Mucosa of descending colon (tissue), 3 donors: ENCODE results near the gene GAK. TPM values are rescaled to one million over a fixed set of nuclear protein-coding genes. Genes with fewer than 3 reads are reported as not detected.
A peak's percentile ranks its signal among the peaks of the same experiment; 100 is the strongest.

Source experiments
- ATAC-seq: fragments of 200-7000 bp; cut with Tn5 transposase; one replicate; pipeline ENCODE4 v1.9.1; 2020; ENCODE audit warnings: mild to moderate bottlenecking, moderate library complexity
- DNase-seq, 3 donors: peaks; one replicate each; pipeline ENCODE4 v3.0.0-alpha.2; 2020
- H3K36me3 ChIP-seq: fragments of 200-600 bp; one replicate; pipeline ENCODE4 v1.8.0; 2021; ENCODE audit warnings: low read depth, mild to moderate bottlenecking
- H3K4me1 ChIP-seq: fragments of 200-600 bp; one replicate; pipeline ENCODE4 v1.8.0; 2021; ENCODE audit warnings: low read depth, mild to moderate bottlenecking
- H3K4me3 ChIP-seq: fragments of 200-600 bp; one replicate; pipeline ENCODE4 v1.8.0; 2021; ENCODE audit warnings: mild to moderate bottlenecking
- H3K9me3 ChIP-seq: fragments of 200-600 bp; one replicate; pipeline ENCODE4 v1.8.0; 2021; ENCODE audit warnings: mild to moderate bottlenecking
- CTCF ChIP-seq: fragments of 200-600 bp; IDR thresholded peaks from one replicate; pipeline ENCODE4 v1.8.0; 2022; ENCODE audit warnings: antibody characterized with exemption, mild to moderate bottlenecking
- intact Hi-C, 2 donors: fragments of 100-400 bp; cut with DNase I in 1 of 2; cut with micrococcal nuclease in 1 of 2; formaldehyde crosslinking; loops; one replicate each; pipeline versions ENCODE4 v1.11.0 to v1.11.1; 2022; cut with DNase I, micrococcal nuclease
- total RNA-seq, 3 donors: library from RNA; stranded (reverse); fragmentation: NEBNext Ultra II Directional in 2 of 3; extraction: Animal tissue kit (Norgen Biotek cat#: 25700) in 2 of 3; gene quantifications; one replicate each; pipeline versions ENCODE4 v1.2.1 to v1.2.4, GENCODE V29; 2021 to 2023
- donor health status: DM: no; HTN: no; CAD: no; lungs with moderate emphysema.
- donor health status: DM: no; HTN: no; CAD: no.
- donor health status: DM: no; HTN: yes; CAD: no.

GAK gene
- total RNA-seq, 3 donors from 2014 or later = 155 to 259 (median 244) TPM

- intact Hi-C loops = no loop called here
- Histone ChIP-seq H3K4me1 (no peaks in the 10 kb centered on the region), H3K9me3 (no peaks in the 10 kb centered on the region), H3K36me3 (peaks cover 36% of the 10 kb centered on the region), H3K4me3 (no peak overlapping the region)
- DNase-seq = peak in 1 of 3 donors; percentile 28
- no peak for TF ChIP-seq CTCF
- ATAC-seq = no peak
Measured at GRCh38 chr4:859496-859895, 72.6 kb downstream of the GAK start.

DNA sequence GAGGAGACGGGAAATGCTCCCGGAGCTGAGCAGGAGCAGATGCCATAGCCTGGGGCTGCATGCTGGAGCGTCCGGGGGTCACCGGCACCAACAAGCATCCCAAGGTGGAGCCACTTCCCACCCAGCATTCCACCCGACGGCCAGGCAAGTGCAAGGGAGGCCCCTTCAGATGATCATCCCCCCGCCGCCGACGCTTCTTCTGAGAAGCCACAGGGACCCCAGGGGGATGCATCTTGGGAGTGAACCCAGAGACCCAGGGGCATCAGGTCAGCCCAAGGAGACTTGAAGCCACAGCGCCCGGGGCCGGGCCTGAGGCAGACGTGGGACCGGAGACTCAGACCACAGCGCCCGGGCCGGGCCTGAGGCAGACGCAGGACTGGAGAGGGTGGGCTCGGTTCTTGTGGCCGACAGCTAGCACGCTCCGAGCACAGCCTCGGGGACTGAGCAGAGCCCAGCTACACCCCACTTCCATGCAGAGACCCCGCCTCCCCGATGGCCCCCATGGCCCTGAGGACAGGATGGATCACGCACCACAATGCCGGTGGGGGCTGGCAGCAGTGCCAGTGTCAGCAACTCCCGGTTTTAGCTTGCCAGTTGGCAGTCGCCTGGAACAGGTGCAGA is 73.2 kb downstream of the GAK start:
- intact Hi-C loops = no loop called here
- peaks cover 36% of the 10 kb centered on the region for H3K36me3 ChIP-seq
- TF ChIP-seq CTCF = no peak
- H3K4me1 ChIP-seq = no peaks in the 10 kb centered on the region
- no peaks in the 10 kb centered on the region for H3K9me3 ChIP-seq
- no peak for ATAC-seq
- H3K4me3 ChIP-seq = no peak overlapping the region
- peak in 1 of 3 donors; percentile 40 for DNase-seq

GRCh38 chr4:858041-858481 is 74.1 kb downstream of the GAK start:
- Histone ChIP-seq H3K9me3 (no peaks in the 10 kb centered on the region), H3K4me1 (no peaks in the 10 kb centered on the region), H3K36me3 (peaks cover 32% of the 10 kb centered on the region), H3K4me3 (no peak overlapping the region)
- DNase-seq = peak in 1 of 3 donors; percentile 24
- TF ChIP-seq CTCF = no peak
- intact Hi-C loops = no loop called here
- no peak for ATAC-seq

- no peak overlapping the region for H3K4me3 ChIP-seq
- ATAC-seq (no peak), DNase-seq (peak in 1 of 3 donors; percentile 14)
- no peaks in the 10 kb centered on the region for H3K9me3 ChIP-seq
- no peaks in the 10 kb centered on the region for H3K4me1 ChIP-seq
- intact Hi-C loops = no loop called here
- H3K36me3 ChIP-seq = peaks cover 30% of the 10 kb centered on the region
- no peak for TF ChIP-seq CTCF
Measured at GRCh38 chr4:857461-857860, 74.7 kb downstream of the GAK start.

DNA sequence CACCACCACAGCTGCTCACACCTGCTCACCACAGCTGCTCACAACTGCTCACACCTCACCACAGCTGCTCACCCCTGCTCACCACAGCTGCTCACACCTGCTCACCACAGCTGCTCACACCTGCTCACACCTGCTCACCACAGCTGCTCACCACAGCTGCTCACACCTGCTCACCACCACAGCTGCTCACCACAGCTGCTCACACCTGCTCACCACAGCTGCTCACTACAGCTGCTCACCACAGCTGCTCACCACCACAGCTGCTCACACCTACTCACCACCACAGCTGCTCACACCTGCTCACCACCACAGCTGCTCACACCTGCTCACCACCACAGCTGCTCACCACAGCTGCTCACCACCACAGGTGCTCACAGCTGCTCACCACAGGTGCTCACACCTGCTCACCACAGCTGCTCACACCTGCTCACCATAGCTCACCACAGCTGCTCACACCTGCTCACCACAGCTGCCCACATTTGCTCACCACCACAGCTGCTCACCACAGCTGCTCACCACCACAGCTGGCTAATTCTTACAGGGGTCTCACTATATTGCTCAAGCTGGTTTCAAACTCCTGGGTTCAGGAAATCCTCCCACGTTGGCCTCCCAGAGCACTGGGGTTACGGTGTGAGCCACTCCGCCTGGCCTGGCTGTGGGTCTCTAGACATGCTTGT is 75.8 kb downstream of the GAK start:
- intact Hi-C loops = no loop called here
- no peak for TF ChIP-seq CTCF
- Histone ChIP-seq H3K4me1 (no peaks in the 10 kb centered on the region), H3K36me3 (peaks cover 29% of the 10 kb centered on the region), H3K4me3 (no peak overlapping the region), H3K9me3 (no peaks in the 10 kb centered on the region)
- ATAC-seq (no peak), DNase-seq (peak in 1 of 3 donors; percentile 8)
